Activated naive CD8-positive, alpha-beta T cell treated with anti-CD3 and anti-CD28 coated beads for 36 hours (primary cell): Measurements from ENCODE around the gene FSCN2. TPM values are rescaled to one million over a fixed set of nuclear protein-coding genes. Genes with fewer than 3 reads are reported as not detected.
"Not testable (repeated sequence)": the region's sequence is repeated elsewhere in the genome, so short reads cannot be mapped to it uniquely, and the experiment has no call there.

Experiments used
- DNase-seq: peaks from one replicate; pipeline ENCODE4 v3.0.0; 2021
- H3K27ac Mint-ChIP-seq: one replicate; pipeline ENCODE4 v1.8.0; 2022; ENCODE audit warnings: mild to moderate bottlenecking, moderate library complexity, mixed read lengths
- H3K27me3 Mint-ChIP-seq: one replicate; pipeline ENCODE4 v1.8.0; 2022; ENCODE audit warnings: mild to moderate bottlenecking, mixed read lengths
- H3K36me3 Mint-ChIP-seq: one replicate; pipeline ENCODE4 v1.8.0; 2021; ENCODE audit warnings: mild to moderate bottlenecking, mixed read lengths
- H3K4me1 Mint-ChIP-seq: one replicate; pipeline ENCODE4 v1.8.0; 2021; ENCODE audit warnings: mixed read lengths
- H3K4me3 Mint-ChIP-seq: one replicate; pipeline ENCODE4 v1.8.0; 2022; ENCODE audit warnings: mild to moderate bottlenecking, moderate library complexity, mixed read lengths
- H3K9me3 Mint-ChIP-seq: one replicate; pipeline ENCODE4 v1.8.0; 2022; ENCODE audit warnings: mixed read lengths
- total RNA-seq, 2 experiments: library from RNA; stranded (reverse); gene quantifications; one replicate each; pipeline ENCODE4 v1.2.3, GENCODE V29; 2021

The FSCN2 gene
- total RNA-seq, 2 experiments from 2014 or later = 0.29 to 0.36 TPM

- H3K36me3 Mint-ChIP-seq = no peaks in the 10 kb centered on the region
- H3K27ac Mint-ChIP-seq = no peak overlapping the region
- H3K4me3 Mint-ChIP-seq = no peak overlapping the region
- H3K9me3 Mint-ChIP-seq = no peaks in the 10 kb centered on the region
- H3K27me3 Mint-ChIP-seq = peaks cover 5% of the 10 kb centered on the region
- no peaks in the 10 kb centered on the region for H3K4me1 Mint-ChIP-seq
- DNase-seq = no peak
Measured at GRCh38 chr17:81524865-81525159, 3.4 kb upstream of the FSCN2 start.

- Mint-ChIP-seq H3K9me3 (no peaks in the 10 kb centered on the region), H3K4me1 (no peaks in the 10 kb centered on the region), H3K36me3 (no peaks in the 10 kb centered on the region), H3K27ac (no peak overlapping the region), H3K4me3 (no peak overlapping the region), H3K27me3 (peaks cover 5% of the 10 kb centered on the region)
- DNase-seq = no peak
Measured at GRCh38 chr17:81526662-81527571, 1.3 kb upstream of the FSCN2 start.

- Mint-ChIP-seq H3K4me3 (no peak overlapping the region), H3K27ac (no peak overlapping the region), H3K36me3 (no peaks in the 10 kb centered on the region), H3K27me3 (peaks cover 5% of the 10 kb centered on the region), H3K4me1 (no peaks in the 10 kb centered on the region), H3K9me3 (no peaks in the 10 kb centered on the region)
- no peak for DNase-seq
Measured at GRCh38 chr17:81528384-81528650, 140 bp downstream of the FSCN2 start.

- no peaks in the 10 kb centered on the region for H3K9me3 Mint-ChIP-seq
- DNase-seq = no peak
- no peaks in the 10 kb centered on the region for H3K4me1 Mint-ChIP-seq
- no peak overlapping the region for H3K27ac Mint-ChIP-seq
- H3K4me3 Mint-ChIP-seq = no peak overlapping the region
- no peaks in the 10 kb centered on the region for H3K36me3 Mint-ChIP-seq
- peaks cover 5% of the 10 kb centered on the region for H3K27me3 Mint-ChIP-seq
Measured at GRCh38 chr17:81528651-81529436, 667 bp downstream of the FSCN2 start.

GRCh38 chr17:81529437-81529803, 1.2 kb downstream of the FSCN2 start:
- Mint-ChIP-seq H3K9me3 (no peaks in the 10 kb centered on the region), H3K27ac (no peak overlapping the region), H3K36me3 (no peaks in the 10 kb centered on the region), H3K4me3 (no peak overlapping the region), H3K27me3 (peaks cover 5% of the 10 kb centered on the region), H3K4me1 (no peaks in the 10 kb centered on the region)
- DNase-seq = no peak

GRCh38 chr17:81531013-81531412, 2.8 kb downstream of the FSCN2 start:
- not testable (repeated sequence) for H3K27ac Mint-ChIP-seq, H3K4me1 Mint-ChIP-seq, H3K9me3 Mint-ChIP-seq, DNase-seq, H3K36me3 Mint-ChIP-seq, H3K4me3 Mint-ChIP-seq
- H3K27me3 Mint-ChIP-seq = peaks cover 16% of the 10 kb centered on the region

GRCh38 chr17:81531998-81532404, 3.8 kb downstream of the FSCN2 start:
- not testable (repeated sequence) for H3K4me1 Mint-ChIP-seq, DNase-seq, H3K27ac Mint-ChIP-seq, H3K36me3 Mint-ChIP-seq, H3K9me3 Mint-ChIP-seq, H3K4me3 Mint-ChIP-seq
- H3K27me3 Mint-ChIP-seq = peaks cover 17% of the 10 kb centered on the region

GRCh38 chr17:81532490-81533287, 4.5 kb downstream of the FSCN2 start:
- Mint-ChIP-seq H3K4me3 (no peak overlapping the region), H3K9me3 (no peaks in the 10 kb centered on the region), H3K4me1 (no peaks in the 10 kb centered on the region), H3K27ac (no peak overlapping the region), H3K27me3 (peaks cover 23% of the 10 kb centered on the region), H3K36me3 (no peaks in the 10 kb centered on the region)
- no peak for DNase-seq

GRCh38 chr17:81533339-81534141, 5.4 kb downstream of the FSCN2 start:
- Mint-ChIP-seq H3K4me1 (no peaks in the 10 kb centered on the region), H3K27me3 (peaks cover 28% of the 10 kb centered on the region), H3K9me3 (no peaks in the 10 kb centered on the region), H3K36me3 (peaks cover 2% of the 10 kb centered on the region), H3K4me3 (no peak overlapping the region), H3K27ac (no peak overlapping the region)
- DNase-seq = no peak

- peaks cover 2% of the 10 kb centered on the region for H3K36me3 Mint-ChIP-seq
Measured at GRCh38 chr17:81534157-81535006, 6.2 kb downstream of the FSCN2 start.

GRCh38 chr17:81535007-81535328, 6.8 kb downstream of the FSCN2 start:
- Mint-ChIP-seq H3K9me3 (no peaks in the 10 kb centered on the region), H3K4me3 (no peak overlapping the region), H3K27me3 (peaks cover 28% of the 10 kb centered on the region), H3K36me3 (peaks cover 2% of the 10 kb centered on the region), H3K4me1 (no peaks in the 10 kb centered on the region), H3K27ac (no peak overlapping the region)
- DNase-seq = no peak

More at GRCh38 chr17:81534157-81535006, 6.2 kb downstream of the FSCN2 start:
- Mint-ChIP-seq H3K27me3 (peaks cover 28% of the 10 kb centered on the region), H3K4me3 (no peak overlapping the region), H3K27ac (no peak overlapping the region), H3K9me3 (no peaks in the 10 kb centered on the region), H3K4me1 (no peaks in the 10 kb centered on the region)
- no peak for DNase-seq

- H3K9me3 Mint-ChIP-seq = no peaks in the 10 kb centered on the region
- H3K4me1 Mint-ChIP-seq = no peaks in the 10 kb centered on the region
- no peak overlapping the region for H3K4me3 Mint-ChIP-seq
- no peak for DNase-seq
- peaks cover 28% of the 10 kb centered on the region for H3K27me3 Mint-ChIP-seq
- H3K36me3 Mint-ChIP-seq = peaks cover 2% of the 10 kb centered on the region
- no peak overlapping the region for H3K27ac Mint-ChIP-seq
Measured at GRCh38 chr17:81535480-81536298, 7.5 kb downstream of the FSCN2 start.
